ENCODE measurements around the gene TLR3.

The TLR3 gene

GRCh38 chr4:186105647-186106321, 36.8 kb downstream of the TLR3 start:
- DNase-seq = no peak

- DNase-seq = no peak
These were observed 39.0 kb downstream of the TLR3 start for GRCh38 chr4:186107947-186108346.

- DNase-seq = no peak
These were observed 39.4 kb downstream of the TLR3 start for GRCh38 chr4:186108391-186108790.

DNA sequence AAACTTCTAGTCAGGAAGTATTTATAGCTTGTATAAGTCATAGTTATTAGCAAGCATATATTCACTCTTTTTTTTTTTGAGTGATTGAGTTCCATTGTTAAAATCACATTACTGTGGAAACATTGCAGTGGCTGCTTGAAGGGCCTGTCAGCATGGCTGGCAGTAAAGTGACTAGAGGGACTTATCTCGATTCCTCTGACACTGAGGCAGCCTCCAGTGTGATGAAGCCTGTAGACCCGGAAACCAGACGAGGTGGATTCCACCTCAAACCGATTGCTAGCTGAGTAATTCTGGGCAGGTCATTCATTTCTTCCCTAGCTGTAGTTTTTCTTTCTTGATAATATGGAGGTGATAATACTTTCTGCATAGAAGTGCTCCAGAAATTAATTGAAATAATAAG, 40.3 kb downstream of the TLR3 start:
- DNase-seq = no peak

DNA sequence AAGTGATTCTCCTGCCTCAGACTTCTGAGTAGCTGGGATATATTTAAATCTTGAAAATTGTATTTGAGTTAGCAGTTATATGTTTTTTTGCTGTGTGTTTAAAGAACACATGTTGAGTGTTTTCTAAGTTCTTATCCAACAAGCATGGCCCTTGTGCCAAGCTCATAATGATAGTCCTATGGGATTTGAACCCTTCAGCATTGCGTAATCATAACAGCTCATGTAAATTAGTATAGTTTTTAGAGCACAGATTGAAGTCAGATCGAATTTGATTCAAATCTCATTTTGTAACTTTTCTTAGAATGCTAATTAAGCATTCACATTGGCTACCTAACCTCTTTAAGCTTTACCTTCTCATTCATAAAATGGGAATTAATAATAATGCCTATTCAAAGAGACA, 47.7 kb downstream of the TLR3 start:
- no peak for DNase-seq

GRCh38 chr4:186118582-186118981, 49.6 kb downstream of the TLR3 start:
- DNase-seq = no peak

DNA sequence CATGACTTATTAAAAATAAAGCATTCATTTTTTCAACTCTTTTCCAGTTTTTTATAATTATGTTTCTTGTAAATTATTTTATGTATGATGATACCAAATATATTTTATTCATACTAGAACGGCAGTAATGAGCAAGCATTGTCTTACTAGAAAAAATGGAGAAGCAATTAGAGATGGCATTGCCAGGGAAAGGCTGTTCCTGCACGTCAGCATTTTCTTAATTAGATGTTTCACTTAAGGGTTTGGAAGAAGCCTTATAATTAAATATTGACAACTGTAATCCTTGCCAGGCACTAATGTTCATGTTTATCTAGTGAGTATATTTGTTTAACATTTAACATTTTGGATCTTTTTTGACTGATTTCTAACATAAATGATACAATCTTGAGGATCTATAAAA, 52.1 kb downstream of the TLR3 start:
- no peak for DNase-seq

DNA sequence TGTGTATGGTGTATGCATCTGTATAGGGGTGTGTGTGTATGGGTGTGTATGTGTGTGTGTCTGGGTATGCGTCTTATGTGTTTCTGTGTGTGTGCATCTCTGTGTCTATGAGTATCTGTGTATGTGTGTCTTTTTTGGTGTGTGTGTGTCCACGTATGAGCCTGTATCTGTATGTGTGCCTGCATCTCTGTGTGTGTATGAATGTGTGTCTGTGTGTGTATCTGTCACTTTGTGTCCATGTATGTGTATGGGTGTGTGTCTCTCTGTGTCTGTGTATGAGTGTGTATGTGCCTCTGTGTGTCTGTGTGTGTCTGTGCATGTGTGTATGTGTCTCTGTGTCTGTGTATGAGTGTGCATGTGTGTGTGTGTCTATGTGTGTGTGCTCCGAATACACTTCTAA, 59.9 kb downstream of the TLR3 start:
- no peak for DNase-seq

- DNase-seq = no peak
These were observed 63.0 kb downstream of the TLR3 start for GRCh38 chr4:186131935-186132334.

GRCh38 chr4:186132577-186133242, 63.8 kb downstream of the TLR3 start:
- no peak for DNase-seq

DNA sequence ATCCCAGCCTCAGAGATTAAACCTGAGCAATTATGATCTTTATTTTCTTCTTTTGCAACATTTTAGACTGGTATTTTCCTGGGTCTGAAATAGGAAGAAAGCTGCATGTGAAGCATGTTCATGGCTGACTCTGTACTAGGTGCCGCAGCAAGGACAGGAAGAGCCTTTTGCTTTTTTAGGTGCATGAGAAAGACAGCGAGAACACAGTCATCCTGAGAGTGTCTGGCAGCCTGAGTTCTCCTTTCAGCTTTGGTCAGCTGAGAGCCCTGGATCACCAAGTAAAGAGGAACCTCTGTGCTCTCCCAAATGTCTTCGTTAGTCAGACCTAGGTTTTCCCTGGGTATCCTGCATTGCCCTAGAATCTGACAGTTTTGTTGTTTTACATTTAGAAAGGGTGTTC, 65.3 kb downstream of the TLR3 start:
- no peak for DNase-seq

GRCh38 chr4:186134861-186135260, 65.9 kb downstream of the TLR3 start:
- no peak for DNase-seq

- no peak for DNase-seq
These were observed 68.3 kb downstream of the TLR3 start for GRCh38 chr4:186137196-186137794.

Data from GOT3 (cell line).